ENCODE data around the gene MT1G.

- TF ChIP-seq CTCF (IDR thresholded peaks at IDR 0.05; ENCODE audit: low read length) = no peak
- no peak for TF ChIP-seq EZH2 (IDR thresholded peaks at IDR 0.05; ENCODE audit: borderline replicate concordance, low read length)
Measured at GRCh38 chr16:56632848-56633365, 35.0 kb downstream of the MT1G start.

Data from OCI-LY1 (cell line).